Endodermal cell (in vitro differentiated cells): ENCODE measurements around the gene PCCA. TPM values are rescaled to one million over a fixed set of nuclear protein-coding genes. Genes with fewer than 3 reads are reported as not detected.

Source experiments
- DNase-seq: peaks from one replicate; pipeline ENCODE4 v3.0.0-alpha.2; 2017
- H3K27ac ChIP-seq: 2 replicates; pipeline ENCODE4 v1.5.1; 2013; ENCODE audit warnings: mild to moderate bottlenecking, low read depth, low read length, moderate library complexity
- H3K27me3 ChIP-seq: 2 replicates; pipeline ENCODE4 v1.6.1; 2013; ENCODE audit warnings: mild to moderate bottlenecking, low read length, moderate library complexity; ENCODE audit not compliant: insufficient read depth, control insufficient read depth, poor library complexity, severe bottlenecking
- H3K36me3 ChIP-seq: 2 replicates; pipeline ENCODE4 v1.7.0; 2013; ENCODE audit warnings: mild to moderate bottlenecking, low read length, moderate library complexity; ENCODE audit not compliant: control insufficient read depth, insufficient read depth
- H3K4me1 ChIP-seq: one replicate; pipeline ENCODE4 v1.7.0; 2013; ENCODE audit warnings: low read length; ENCODE audit not compliant: control insufficient read depth, insufficient read depth
- H3K4me3 ChIP-seq: 2 replicates; pipeline ENCODE4 v1.5.1; 2013; ENCODE audit warnings: mild to moderate bottlenecking, low read length, moderate library complexity
- H3K9ac ChIP-seq: 2 replicates; pipeline ENCODE4 v1.6.1; 2013; ENCODE audit warnings: mild to moderate bottlenecking, low read length, moderate library complexity; ENCODE audit not compliant: poor library complexity, severe bottlenecking; ENCODE audit errors: extremely low read depth
- H3K9me3 ChIP-seq: 2 replicates; pipeline ENCODE4 v1.6.1; 2013; ENCODE audit warnings: mild to moderate bottlenecking, low read length, moderate library complexity; ENCODE audit not compliant: control insufficient read depth
- H3K27ac Mint-ChIP-seq: 2 replicates; pipeline ENCODE4 v1.8.0; 2020; ENCODE audit warnings: mixed read lengths
- H3K27me3 Mint-ChIP-seq: 2 replicates; pipeline ENCODE4 v1.8.0; 2021; ENCODE audit warnings: mild to moderate bottlenecking, mixed read lengths; ENCODE audit not compliant: insufficient read depth
- H3K36me3 Mint-ChIP-seq: 2 replicates; pipeline ENCODE4 v1.8.0; 2020; ENCODE audit warnings: low read depth, mixed read lengths
- H3K4me1 Mint-ChIP-seq: 2 replicates; pipeline ENCODE4 v1.8.0; 2020; ENCODE audit warnings: mixed read lengths
- H3K4me3 Mint-ChIP-seq: 2 replicates; pipeline ENCODE4 v1.8.0; 2020; ENCODE audit warnings: mild to moderate bottlenecking, moderate library complexity, mixed read lengths
- H3K9me3 Mint-ChIP-seq: 2 replicates; pipeline ENCODE4 v1.8.0; 2020; ENCODE audit warnings: mild to moderate bottlenecking, mixed read lengths
- WGBS, 2 experiments: methylation state at CpG; one replicate each; pipeline versions ENCODE4 v1.1.5 to v1.1.7; 2013; ENCODE audit warnings: missing lambda C conversion rate in 2 of 2, mixed read lengths in 1 of 2; ENCODE audit not compliant: insufficient coverage in 1 of 2, insufficient read length in 1 of 2; 5-methylcytosine and 5-hydroxymethylcytosine counted together
- total RNA-seq, 2 donors: library from RNA; stranded (reverse); fragmentation: NEBNext Ultra II Directional in 1 of 2; extraction: Animal tissue kit (Norgen Biotek cat#: 25700) in 1 of 2; gene quantifications; 2 replicates in 1 of 2; 3 replicates in 1 of 2; pipeline ENCODE4 v1.2.1, GENCODE V29; 2021
- TF ChIP-seq, protein P1 (sequence below): fragments of 200-600 bp; sonication (generic); conservative IDR thresholded peaks from 2 replicates; pipeline ENCODE4 v1.5.0; 2021; ENCODE audit warnings: antibody characterized with exemption, mild to moderate bottlenecking

The PCCA gene
- total RNA-seq, 2 donors from 2014 or later, result 60.2 to 67.2 TPM

DNA sequence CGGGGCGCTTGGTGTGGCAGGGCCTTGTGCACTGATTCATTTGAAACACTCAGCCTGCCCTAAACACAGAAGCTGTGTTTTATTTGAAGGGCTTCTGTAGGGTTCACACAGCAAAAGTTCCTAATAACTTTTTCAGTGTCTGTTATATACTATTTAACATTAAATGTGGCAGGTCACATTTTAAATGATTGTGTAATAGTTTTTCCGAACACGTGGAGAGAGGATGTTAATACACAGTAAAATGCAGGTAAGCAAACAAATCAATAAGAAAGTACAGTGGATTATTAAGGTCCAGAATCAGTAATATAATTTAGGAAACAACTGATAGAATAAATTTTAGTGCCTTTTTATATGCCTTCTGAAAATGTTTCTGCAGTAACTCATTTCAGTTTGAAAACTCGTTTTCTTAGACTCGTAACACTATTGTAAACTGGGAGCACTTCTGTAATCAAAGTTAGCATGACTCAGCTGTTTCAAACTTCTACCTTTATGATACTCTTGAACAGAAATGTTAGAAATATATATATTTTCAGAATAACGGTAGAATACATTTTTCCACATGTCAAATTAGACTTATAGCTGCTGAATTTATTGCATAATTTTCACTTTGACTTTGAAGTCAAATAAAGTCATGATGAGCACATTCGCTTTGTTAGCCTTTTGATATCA lies 429.6 kb downstream of the PCCA start:
- H3K9me3 ChIP-seq, result no peaks in the 10 kb centered on the region
- 96% methylated on average over 6 to 8 of the region's 8 CpGs for WGBS, 2 experiments
- H3K27me3 ChIP-seq, result no peaks in the 10 kb centered on the region
- Mint-ChIP-seq H3K27me3 (no peaks in the 10 kb centered on the region), H3K4me3 (no peak overlapping the region), H3K4me1 (peaks cover 34% of the 10 kb centered on the region), H3K9me3 (no peaks in the 10 kb centered on the region), H3K36me3 (peaks cover 18% of the 10 kb centered on the region), H3K27ac (peak overlapping the region; percentile 9)
- H3K27ac ChIP-seq, result no peak overlapping the region
- H3K9ac ChIP-seq, result no peak overlapping the region
- DNase-seq, result no peak
- H3K4me1 ChIP-seq, result no peaks in the 10 kb centered on the region
- TF ChIP-seq, protein P1, sequence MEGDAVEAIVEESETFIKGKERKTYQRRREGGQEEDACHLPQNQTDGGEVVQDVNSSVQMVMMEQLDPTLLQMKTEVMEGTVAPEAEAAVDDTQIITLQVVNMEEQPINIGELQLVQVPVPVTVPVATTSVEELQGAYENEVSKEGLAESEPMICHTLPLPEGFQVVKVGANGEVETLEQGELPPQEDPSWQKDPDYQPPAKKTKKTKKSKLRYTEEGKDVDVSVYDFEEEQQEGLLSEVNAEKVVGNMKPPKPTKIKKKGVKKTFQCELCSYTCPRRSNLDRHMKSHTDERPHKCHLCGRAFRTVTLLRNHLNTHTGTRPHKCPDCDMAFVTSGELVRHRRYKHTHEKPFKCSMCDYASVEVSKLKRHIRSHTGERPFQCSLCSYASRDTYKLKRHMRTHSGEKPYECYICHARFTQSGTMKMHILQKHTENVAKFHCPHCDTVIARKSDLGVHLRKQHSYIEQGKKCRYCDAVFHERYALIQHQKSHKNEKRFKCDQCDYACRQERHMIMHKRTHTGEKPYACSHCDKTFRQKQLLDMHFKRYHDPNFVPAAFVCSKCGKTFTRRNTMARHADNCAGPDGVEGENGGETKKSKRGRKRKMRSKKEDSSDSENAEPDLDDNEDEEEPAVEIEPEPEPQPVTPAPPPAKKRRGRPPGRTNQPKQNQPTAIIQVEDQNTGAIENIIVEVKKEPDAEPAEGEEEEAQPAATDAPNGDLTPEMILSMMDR, result no peak
- peaks cover 13% of the 10 kb centered on the region for H3K36me3 ChIP-seq
- H3K4me3 ChIP-seq, result no peak overlapping the region

DNA sequence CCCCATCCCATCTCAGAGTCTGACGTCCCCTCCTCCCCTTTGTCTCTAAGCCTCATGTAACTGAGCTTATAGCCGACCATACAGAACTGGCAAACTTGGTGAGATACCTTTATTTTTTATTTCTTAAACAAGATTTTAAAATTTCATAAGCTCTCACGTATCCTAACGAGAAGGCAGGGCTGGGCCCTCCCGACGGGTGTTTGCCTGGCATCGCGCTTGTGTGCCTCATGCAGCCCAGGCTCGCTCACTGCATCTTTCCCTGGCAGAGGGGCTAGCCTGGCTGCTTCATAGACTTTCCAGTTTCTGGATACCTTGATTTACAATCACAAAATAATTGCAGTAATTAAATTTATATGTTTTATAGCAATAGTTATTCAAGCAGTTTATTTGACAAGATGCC lies 430.7 kb downstream of the PCCA start:
- 96 to 97% methylated on average over 8 to 9 of the region's 9 CpGs for WGBS, 2 experiments
- no peak for DNase-seq
- Histone ChIP-seq H3K4me1 (no peaks in the 10 kb centered on the region), H3K4me3 (no peak overlapping the region), H3K36me3 (peaks cover 19% of the 10 kb centered on the region), H3K9ac (no peak overlapping the region), H3K9me3 (no peaks in the 10 kb centered on the region), H3K27me3 (no peaks in the 10 kb centered on the region), H3K27ac (no peak overlapping the region)
- TF ChIP-seq, protein P1, result no peak
- Mint-ChIP-seq H3K4me1 (peaks cover 23% of the 10 kb centered on the region), H3K27me3 (no peaks in the 10 kb centered on the region), H3K36me3 (peaks cover 25% of the 10 kb centered on the region), H3K9me3 (no peaks in the 10 kb centered on the region), H3K27ac (no peak overlapping the region), H3K4me3 (no peak overlapping the region)

DNA sequence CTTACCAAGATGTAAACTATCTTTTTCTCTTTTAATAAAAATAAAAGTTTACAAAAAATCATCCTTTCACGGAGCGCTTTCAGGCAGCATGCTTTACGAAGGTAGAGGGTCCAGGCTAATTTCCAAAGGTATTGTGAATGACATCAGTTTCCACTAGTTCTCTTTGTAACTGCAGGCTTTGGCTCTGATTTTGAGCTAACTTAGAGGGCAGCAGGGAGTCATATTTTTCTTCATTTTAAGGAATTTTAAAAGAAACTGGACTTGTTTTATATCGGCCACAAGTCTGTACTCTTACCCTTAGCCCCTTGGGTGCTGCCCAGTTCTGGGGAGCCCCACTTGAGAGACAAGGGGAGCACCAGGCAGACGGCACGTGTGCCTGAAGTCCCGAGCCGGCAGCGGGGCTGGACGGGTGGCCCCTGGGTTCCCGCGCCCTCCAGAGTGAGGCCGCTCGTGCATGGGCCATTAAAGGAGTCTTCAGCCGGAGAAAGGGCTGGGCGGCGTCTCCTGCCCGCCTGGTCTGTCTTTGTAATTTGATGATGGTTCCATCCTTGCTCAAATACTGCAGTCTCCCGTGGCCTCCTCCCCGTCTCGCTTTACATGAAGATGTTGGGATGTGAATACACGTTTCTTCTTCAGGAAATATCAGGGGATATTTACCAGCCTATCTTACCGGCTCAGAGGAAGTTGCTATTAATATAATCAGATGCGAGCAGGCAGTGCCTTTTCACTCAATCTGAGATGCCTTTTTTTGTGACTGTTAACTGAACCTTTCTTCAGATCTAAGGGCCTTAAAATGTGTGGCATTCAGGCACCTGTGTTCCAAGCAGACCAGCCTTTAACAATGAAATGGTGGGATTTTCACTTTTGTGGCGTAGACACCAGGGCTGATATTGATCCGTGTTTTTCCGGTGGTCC lies 432.3 kb downstream of the PCCA start:
- Histone ChIP-seq H3K4me3 (no peak overlapping the region), H3K27me3 (no peaks in the 10 kb centered on the region), H3K4me1 (peaks cover 5% of the 10 kb centered on the region), H3K9me3 (no peaks in the 10 kb centered on the region), H3K27ac (peak overlapping the region; percentile 58), H3K36me3 (peaks cover 10% of the 10 kb centered on the region), H3K9ac (no peak overlapping the region)
- Mint-ChIP-seq H3K27ac (no peak overlapping the region), H3K9me3 (no peaks in the 10 kb centered on the region), H3K4me1 (peaks cover 15% of the 10 kb centered on the region), H3K27me3 (no peaks in the 10 kb centered on the region), H3K36me3 (peaks cover 21% of the 10 kb centered on the region), H3K4me3 (no peak overlapping the region)
- DNase-seq, result peak; percentile 67
- TF ChIP-seq, protein P1, result peak; percentile 10
- WGBS, 2 experiments, result 61 to 67% methylated on average over 22 to 27 of the region's 27 CpGs
